NOMO-1 treated with DMSO at 0.1 percent for 48 hours (cell line): Measurements from ENCODE around the gene MLC1.

ENCODE experiments used
- DNase-seq: peaks from one replicate; lab custom pipeline; 2025; ENCODE audit not compliant: unreplicated experiment; lab: John Stamatoyannopoulos, UW

The MLC1 gene

DNA sequence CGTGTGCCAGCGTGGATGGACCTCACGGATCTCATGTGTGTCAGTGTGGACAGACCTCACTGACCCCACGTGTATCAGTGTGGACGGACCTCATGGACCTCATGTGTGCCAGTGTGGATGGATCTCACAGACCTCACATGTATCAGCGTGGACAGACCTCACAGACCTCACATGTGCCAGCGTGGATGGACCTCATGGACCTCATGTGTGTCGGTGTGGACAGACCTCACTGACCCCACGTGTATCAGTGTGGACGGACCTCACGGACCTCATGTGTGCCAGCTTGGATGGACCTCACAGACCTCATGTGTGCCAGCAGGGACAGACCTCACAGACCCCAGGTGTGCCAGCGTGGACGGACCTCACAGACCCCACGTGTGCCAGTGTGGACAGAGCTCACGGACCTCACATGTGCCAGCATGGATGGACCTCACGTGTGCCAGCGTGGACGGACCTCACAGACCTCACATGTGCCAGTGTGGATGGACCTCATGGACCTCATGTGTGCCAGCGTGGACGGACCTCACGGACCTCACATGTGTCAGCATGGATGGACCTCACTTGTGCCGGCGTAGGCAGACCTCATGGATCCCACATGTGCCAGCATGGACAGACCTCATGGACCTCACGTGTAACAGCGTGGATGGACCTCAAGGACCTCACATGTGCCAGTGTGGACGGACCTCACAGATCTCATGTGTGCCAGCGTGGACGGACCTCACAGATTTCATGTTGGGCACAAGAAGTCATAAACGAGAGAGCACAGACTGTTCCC is 45.4 kb downstream of the MLC1 start:
- no peak for DNase-seq

DNA sequence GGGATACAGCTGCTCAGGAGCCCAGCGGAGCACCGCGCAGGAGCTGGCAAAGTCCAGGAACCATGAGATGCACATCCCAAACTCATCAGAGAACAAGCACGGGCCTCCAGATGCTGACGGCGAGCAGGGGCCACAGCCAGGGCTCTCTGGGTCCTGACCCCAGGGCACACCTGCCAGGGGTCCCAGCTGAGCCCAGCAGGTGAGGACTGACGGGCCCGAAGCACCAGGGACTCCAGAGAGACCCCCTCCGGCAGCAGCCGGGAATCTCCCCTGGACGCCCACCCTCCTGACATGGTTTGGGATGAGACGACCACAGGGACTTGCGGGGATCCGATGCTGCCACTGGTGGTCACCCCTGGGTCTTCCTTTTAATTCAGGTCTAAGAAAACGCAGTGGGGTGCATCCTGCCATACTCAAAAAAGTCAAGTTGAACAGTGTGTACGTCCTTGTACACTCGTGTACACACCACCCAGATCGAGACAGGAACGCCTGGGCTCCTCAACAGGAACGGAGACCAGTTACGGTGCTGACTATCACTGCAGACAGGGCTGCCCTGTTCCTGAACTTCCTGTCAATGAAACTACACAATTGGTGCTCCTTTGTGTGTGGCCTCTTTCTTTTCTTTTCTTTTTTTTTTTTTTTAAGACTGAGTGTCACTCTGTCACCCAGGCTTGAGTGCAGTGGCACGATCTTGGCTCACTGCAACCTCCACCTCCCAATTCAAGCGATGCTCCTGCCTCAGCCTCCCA is 49.1 kb downstream of the MLC1 start:
- DNase-seq: no peak

DNA sequence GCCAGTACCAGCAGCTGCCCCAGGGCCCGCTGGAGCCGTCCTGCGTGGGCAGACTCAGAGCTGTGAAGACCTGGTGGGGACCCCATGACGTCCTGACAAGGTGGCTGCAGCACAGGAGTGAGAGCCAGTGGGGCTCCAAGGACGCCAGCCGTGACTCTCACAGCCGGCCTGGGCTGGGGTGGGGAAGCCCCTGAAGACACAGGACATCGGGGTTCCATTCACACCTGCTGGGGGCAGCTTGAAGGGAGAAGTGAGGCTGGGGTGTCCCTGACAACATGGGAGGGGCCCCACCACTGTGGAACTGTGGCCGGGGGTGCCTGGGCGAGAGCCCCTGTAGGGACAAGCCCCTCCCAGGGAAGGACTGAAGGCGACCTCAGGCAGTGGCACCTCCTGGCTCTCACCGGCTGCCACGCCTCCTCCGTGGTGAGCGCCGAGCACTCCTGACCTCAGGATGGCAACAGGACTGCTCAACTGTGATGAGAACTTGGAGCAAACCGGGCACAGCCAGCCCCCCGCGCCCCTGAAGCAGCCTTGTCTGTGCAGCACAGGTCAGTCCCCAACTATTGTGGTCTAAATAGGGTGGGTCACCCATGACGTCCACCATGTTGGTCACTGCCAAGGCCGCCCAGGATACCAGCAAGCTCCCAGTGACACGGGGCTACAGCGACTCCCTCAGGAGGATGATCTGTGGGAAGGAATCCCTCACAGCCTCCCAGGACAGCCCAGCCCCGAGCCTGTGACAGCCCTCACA is 49.9 kb downstream of the MLC1 start:
- no peak for DNase-seq

DNA sequence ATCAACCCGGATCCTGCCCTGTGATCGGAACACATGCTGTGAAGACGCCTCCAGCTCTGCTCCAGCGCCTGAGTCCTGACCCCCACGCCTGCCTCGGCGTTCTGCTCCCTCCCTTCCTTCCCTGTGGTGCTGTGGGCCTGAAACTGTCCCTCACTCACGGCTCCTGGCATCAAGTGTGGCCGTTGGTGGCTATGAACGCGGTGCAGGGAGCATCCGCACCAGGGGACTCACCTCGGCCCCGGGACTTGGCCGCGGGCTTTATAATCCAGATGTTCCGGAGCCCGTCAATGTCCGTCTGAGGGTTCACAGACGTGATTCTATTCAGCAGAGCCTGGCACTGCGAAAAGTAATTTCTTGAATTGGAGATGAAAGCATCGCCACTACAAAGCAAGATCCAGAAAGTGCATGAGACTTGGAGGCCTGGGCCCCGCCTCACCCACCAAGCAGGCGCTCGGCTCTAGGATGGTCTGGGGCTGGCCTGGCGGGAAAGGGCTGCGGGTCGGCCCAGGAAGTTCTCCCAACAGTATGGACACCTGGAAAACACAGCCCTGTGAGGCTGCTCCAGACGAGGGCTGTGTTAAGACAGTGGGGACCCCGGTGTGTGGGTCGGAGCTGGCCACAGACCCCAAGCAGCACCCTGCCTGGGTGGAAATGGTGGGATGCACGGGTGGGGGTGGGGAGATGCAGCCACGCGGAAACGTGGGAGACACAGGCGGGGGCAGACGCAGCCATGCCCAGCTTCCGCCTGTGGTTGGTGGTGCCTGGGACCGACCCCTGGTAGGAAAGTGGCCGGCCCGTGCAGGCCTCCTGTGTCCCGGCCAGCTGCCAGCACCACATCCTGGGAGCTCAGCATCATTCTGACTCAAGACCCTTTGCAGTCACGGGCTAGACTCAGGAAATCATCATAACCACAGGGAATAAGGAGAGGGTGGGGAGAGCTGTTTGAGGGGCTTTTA is 50.8 kb downstream of the MLC1 start:
- DNase-seq: no peak

DNA sequence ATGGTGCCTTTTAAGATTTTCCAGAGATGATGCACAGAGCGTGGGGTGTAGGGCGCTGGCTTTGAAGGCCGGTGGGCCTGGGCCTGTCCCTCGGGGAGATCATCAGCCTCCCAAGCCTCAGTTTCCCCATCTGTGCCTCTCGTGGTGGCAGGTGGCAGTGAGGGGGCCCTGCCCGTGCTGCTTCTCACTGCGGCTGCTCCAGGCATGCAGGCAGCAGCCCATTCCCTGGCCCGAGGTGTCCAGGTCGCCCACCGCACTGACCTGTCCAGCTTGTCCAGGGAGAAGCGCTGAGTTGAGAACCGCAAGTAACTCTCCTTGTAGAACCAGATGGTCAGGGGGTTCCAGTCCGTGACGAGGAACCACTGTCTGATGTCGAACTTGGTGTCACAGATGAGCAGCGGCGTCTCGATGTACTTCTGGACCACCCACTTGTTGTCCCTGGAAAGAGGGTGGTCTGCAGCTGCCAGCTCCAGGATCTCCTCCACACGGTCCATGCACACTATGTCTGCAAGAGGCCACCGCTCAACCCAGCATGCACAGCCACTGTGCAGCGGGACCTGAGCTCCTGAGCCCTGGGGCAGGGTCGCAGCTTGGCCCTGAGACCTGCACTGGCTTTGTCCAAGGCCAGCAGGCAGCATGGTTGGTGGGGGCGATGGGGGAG is 52.2 kb downstream of the MLC1 start:
- no peak for DNase-seq

DNA sequence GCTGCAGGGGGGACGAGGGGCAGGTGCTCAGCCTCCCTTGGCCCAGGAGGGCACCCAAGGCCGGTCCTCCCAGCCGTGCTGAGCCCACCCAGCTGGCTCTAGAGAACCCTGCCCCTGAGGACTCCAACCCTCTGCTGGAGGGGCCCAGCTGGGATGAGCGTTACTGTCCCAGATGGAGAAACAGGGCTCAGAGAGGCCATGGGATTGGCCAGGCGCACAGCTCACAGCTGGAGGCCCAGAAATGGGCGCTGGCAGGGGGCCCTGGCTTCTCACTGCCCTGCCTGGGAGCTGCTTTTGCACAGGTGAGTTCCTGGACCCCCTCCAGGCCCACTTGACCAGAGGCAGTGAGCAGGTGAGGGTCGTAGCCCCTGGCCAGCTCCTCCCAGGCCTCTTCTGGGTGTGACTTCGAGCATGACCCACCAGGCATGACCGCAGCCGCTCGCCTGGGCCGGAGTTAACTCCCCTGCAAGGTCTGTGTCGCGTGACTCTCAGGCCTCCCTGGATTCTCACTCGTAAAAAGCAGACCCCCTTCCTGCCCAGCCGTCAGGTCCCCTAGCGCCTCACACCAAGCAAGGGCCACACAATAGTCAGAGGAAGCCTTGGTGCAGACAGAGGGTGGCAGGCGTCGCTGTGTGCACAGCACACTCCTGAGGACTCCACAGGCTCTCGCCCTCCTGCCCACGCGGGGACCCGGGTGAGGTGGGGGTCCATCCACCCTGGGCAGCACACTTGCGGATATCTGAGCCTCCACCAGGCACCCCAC is 52.9 kb downstream of the MLC1 start:
- DNase-seq: no peak

DNA sequence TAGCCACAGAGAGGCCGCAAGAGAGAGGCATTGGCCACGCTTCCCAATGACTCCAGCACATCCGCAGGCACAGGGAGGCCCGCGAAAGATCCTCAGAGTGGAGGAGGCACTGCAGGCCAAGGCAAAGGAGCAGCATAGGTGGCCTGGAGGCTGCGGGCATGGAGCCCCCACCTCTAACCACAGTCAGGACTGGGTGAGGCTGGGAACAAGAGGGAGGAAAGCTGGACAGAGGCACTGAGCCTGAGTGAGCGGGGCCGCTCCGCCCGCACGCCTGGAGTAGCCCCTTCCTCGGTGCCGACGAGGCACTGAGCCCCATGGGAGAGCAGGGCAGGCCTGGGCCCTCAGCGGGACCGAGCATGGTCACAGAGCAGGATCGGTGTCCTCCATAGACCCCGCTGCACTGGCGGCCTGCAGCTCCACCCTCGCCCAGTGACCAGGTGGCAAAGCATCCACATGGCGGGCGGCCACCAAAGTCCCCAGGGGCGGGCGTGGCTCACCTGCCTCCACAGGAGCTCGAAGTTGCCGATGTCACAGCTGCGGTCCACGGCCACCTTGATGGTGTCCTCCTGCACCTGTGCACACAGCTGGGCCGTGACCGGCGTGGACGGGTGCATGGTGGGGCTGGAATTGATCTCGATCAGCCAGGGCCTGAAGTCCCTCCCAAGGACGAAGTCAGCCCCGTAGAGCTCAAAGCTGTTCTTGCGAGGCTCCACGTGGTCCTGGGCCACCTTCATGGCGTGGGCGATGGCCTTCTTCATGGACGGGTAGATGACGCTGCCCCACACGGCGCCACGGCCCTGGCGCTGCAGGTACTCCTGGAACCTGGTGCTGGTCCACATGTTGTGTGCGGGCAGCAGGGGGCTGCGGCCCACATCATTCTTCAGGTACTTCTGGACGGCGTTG is 53.8 kb downstream of the MLC1 start:
- no peak for DNase-seq

DNA sequence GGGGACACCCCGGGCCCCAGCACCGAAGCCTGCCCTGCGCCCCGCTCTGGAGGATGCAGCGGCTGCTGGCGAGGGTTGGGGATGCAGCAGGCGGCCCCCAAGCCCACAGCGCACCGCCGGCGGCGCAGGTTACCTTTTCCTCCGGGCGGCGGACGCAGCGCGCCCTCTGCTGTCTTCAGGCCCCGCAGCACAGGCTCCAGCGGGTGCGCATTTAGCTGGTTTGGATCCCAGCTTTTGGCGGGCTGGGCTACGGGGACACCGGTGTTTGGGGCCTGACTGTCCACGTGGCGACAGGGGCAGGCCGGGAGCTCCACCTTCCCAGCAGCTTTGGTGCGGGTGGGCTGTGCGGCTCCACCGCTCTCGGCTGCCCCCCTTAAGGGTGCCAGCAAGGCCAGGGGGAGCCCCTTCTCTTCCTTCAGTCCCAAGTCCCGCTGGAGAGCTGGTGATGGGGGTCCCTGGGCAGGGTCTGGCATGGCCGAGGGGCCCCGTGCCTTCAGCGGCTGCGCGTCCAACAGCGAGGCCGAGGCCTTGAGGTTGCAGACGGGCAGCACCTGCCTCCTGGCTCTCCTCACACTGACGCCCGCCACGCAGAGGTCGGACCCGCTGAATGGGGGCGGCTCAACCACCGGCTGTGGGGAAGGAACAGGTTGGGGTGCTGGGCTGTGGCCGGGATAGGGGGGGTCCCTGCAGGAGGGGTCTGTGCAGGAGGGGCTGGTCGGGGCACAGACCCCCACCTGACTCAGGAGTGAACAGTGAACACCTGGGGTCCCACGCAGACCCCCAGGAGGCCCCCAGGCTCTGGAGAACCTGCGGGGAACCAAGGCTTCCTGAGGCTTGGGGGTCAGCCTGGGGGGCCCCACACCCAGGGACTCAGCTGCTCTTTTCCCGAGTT is 54.7 kb downstream of the MLC1 start:
- peak; percentile 65 for DNase-seq

DNA sequence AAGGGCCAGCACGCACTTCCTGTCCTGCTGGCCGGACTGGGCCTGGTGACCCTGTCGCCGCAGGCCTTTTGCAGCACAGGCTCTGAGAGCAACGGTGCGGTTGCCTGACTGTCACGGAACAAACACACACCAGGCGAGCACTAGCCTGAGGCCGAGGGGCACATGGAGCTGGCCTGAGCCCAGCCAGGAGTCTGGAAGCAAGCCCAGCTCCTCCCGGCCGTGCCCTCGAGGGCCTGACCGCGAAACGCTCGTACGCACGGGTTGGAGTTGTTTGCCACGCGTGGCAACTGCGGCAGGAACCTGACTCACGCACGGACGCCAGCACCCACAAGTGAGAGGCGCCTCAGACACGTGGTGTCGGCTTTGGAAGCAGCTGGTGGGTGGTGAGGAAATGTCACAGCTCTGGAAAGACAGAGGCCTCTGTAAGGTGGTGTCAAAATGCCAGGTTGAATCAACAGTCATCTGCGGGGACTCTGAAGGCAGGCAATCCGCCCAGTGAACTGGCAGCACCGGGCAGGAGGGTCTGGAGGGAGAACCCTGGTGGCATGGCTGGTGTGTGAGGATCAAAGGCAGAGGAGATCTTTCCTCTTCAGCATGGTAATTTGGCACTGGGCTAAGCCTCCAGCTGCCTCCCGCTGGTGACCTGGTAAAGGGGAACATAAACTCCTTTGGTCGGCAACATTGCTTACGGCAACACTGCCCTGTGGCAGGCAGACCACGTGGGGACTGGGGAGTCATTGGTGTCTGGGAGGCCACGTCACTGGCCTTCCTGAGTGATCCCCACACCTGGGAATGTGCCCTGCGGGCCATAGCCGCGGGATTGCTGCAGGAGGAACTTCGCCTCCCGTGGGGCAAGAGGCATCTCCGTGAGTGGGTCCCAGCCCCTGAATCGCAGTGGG is 57.3 kb downstream of the MLC1 start:
- peak; percentile 13 for DNase-seq

DNA sequence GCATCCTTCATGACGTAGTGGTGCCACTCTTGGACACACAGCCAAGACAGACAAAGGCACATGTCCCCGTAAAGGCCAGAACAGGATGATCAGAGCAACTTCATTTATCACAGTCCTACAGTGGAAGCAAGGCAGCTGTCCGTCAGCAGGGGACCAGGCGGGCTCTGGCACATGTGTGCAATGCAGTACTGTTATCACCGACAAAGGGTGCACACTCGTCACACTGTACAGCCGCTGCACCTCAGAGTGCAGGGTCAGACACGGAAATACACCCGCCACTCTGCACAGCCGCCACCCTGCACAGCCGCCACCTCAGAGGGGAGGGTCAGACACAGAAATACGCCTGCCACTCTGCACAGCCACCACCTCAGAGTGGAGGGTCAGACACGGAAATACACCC is 59.2 kb downstream of the MLC1 start:
- DNase-seq: no peak

DNA sequence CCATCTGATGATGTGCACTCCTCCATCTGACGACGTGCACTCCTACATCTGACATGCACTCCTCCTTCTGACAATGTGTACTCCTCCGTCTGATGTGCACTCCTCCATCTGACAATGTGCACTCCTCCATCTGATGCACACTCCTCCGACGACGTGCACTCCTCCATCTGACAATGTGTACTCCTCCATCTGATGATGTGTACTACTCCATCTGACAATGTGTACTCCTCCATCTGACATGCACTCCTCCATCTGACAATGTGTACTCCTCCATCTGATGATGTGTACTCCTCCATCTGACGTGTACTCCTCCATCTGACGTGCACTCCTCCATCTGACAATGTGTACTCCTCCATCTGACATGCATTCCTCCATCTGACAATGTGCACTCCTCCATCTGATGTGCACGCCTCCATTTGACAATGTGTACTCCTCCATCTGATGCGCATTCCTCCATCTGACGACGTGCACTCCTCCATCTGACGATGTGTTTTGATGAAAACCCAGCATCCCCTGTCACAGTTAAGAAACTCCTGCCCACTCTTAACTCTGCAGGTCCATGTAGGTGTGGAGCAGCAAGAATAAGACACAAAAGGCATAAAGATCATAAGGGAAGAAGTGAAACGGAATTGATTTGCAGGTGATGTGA is 62.9 kb downstream of the MLC1 start:
- DNase-seq: no peak

DNA sequence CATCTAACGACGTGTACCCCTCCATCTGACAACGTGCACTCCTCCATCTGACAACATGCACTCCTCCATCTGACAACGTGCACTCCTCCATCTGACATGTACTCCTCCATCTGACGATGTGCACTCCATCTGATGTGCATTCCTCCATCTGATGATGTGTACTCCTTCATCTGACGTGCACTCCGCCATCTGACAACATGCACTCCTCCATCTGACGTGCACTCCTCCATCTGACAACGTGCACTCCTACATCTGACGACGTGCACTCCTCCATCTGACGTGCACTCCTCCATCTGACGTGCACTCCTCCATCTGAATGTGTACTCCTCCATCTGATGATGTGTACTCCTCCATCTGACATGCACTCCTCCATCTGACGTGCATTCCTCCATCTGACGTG is 64.6 kb downstream of the MLC1 start:
- DNase-seq: no peak

DNA sequence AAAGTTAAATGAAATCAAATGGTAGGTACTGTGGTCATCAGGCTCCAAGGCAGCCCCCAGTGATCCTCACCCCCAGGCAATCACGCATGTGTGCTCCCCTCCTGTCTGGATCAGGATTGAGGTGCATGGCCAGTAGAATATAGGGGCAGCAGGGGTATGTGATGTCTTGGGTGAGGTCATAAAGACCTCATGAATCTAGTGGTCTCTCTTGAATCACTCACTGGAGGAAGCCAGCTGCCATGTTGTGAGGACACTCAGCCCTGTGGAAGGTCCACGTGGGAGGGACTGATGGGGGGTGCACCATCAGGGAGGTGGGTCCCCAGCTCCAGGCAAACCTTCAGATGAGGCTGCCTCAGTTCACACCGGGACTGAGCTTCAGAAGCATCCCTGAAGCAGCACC is 65.9 kb downstream of the MLC1 start:
- DNase-seq: no peak

DNA sequence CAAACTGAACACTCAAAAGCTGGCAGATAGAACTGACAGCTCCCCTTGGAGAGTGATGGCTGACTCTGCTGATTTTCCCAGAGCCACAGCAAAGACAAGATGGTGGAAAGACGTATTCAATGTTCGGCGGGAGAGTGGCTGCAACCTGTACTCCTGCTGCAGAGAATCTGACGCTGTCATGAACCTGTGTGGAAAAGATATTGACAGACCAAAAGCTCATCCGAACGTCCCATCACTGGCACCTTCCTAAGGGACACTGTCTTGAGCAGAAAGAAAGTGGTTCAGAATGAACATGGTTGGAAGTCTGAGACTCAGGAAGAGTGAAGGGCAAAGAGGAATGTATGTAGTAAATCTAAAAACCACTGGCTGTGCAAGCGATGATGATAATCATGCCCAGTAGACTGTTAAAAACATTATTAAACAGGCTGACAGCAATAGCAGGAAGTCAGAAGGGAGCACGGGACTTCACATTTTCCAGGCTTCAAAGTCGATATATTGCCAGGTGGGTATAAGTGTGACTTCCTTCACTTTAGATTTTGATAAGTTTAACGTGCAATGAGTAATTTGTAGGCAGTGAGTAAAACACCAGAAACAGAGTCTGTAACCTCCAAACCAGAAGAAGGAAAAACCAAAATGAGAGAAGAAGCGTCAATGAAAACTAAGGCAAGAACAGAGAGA is 66.5 kb downstream of the MLC1 start:
- DNase-seq: no peak

DNA sequence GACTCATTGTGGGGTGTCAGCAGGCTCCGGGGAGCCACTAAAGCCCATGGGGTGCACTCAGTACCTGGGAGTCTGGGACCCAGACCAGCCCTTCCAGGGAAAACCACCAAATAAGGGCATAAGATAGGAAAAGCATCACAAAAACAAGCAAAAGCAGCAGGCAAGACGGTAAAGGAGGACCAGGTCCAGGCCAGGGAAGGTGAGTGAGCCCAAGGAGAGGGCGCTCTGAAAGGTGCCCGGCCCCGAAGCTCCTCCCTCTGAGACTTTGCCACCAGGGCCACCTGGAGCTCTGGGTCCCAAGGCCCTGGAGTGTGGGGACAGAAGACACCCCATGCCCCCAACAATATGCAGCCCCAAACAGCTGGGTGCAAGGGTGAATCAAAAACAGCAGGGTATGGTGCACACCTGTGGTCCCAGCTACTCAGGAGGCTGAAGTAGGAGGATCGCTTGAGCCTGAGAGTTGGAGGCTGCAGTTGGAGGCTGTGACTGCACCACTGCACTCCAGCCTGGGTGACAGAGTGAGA is 67.5 kb downstream of the MLC1 start:
- no peak for DNase-seq
